Smooth muscle cell (in vitro differentiated cells): Measurements from ENCODE around the gene DLGAP1. TPM values are rescaled to one million over a fixed set of nuclear protein-coding genes. Genes with fewer than 3 reads are reported as not detected.

Experiments
- DNase-seq: peaks from one replicate; lab custom pipeline; 2025; ENCODE audit not compliant: unreplicated experiment; lab: John Stamatoyannopoulos, UW
- H2AFZ ChIP-seq: fragments of 200-600 bp; sonication (generic); 2 replicates; pipeline ENCODE4 v1.6.0; 2016; ENCODE audit warnings: antibody characterized with exemption, low read depth, mild to moderate bottlenecking
- H3F3A ChIP-seq: fragments of 200-600 bp; sonication (generic); 2 replicates; pipeline ENCODE4 v1.6.0; 2017; ENCODE audit warnings: antibody characterized with exemption, low read depth
- H3K27ac ChIP-seq: fragments of 200-600 bp; sonication (generic); 2 replicates; pipeline ENCODE4 v1.5.1; 2016; ENCODE audit warnings: low read depth, mild to moderate bottlenecking
- H3K27me3 ChIP-seq: fragments of 200-600 bp; sonication (generic); 2 replicates; pipeline ENCODE4 v1.6.1; 2016; ENCODE audit warnings: low read depth, mild to moderate bottlenecking
- H3K36me3 ChIP-seq: fragments of 200-600 bp; sonication (generic); 2 replicates; pipeline ENCODE4 v1.5.1; 2016; ENCODE audit warnings: low read depth
- H3K4me1 ChIP-seq: fragments of 200-600 bp; sonication (generic); 2 replicates; pipeline ENCODE4 v1.5.1; 2016; ENCODE audit warnings: low read depth
- H3K4me2 ChIP-seq: fragments of 200-600 bp; sonication (generic); 2 replicates; pipeline ENCODE4 v1.6.0; 2016; ENCODE audit warnings: mild to moderate bottlenecking
- H3K4me3 ChIP-seq: fragments of 200-600 bp; sonication (generic); 2 replicates; pipeline ENCODE4 v1.5.1; 2016; ENCODE audit warnings: mild to moderate bottlenecking
- H3K79me2 ChIP-seq: fragments of 200-600 bp; sonication (generic); 2 replicates; pipeline ENCODE4 v1.6.0; 2016; ENCODE audit warnings: low read depth, mild to moderate bottlenecking
- H3K9ac ChIP-seq: fragments of 200-600 bp; sonication (generic); 2 replicates; pipeline ENCODE4 v1.6.0; 2016; ENCODE audit warnings: low read depth
- H3K9me3 ChIP-seq: fragments of 200-600 bp; sonication (generic); replicated peaks from 2 replicates; pipeline ENCODE4 v1.5.1; 2016; ENCODE audit warnings: low read depth
- H4K20me1 ChIP-seq: fragments of 200-600 bp; sonication (generic); 2 replicates; pipeline ENCODE4 v1.6.0; 2016; ENCODE audit warnings: low read depth
- CTCF ChIP-seq: fragments of 200-600 bp; sonication (generic); IDR thresholded peaks from 2 replicates; pipeline ENCODE4 v1.5.1; 2017; ENCODE audit warnings: borderline replicate concordance, mild to moderate bottlenecking, antibody characterized with exemption; ENCODE audit not compliant: insufficient read depth, poor library complexity, severe bottlenecking
- WGBS: methylation state at CpG from one replicate; pipeline ENCODE4 v1.1.7; 2016; ENCODE audit warnings: low lambda C conversion rate; 5-methylcytosine and 5-hydroxymethylcytosine counted together
- polyA plus RNA-seq: library from polyadenylated mRNA; unstranded; fragments of >200 nt; fragmentation: Nextera tagmentation; extraction: Ambion mirVana; gene quantifications from 2 replicates; pipeline ENCODE4 v1.2.1, GENCODE V29; 2016
- total RNA-seq: library from RNA; depleted of rRNA; stranded (reverse); fragments of >200 nt; gene quantifications from 2 replicates; pipeline ENCODE4 v1.2.3, GENCODE V29; 2014

The DLGAP1 gene
- total and polyA plus RNA-seq, 2 experiments from 2014 or later, result 2.6 to 11.3 TPM

- no peaks in the 10 kb centered on the region for H3K9me3 ChIP-seq
- no peak overlapping the region for H2AFZ ChIP-seq
- no peak for TF ChIP-seq CTCF
- no peaks in the 10 kb centered on the region for H3K36me3 ChIP-seq
- no peaks in the 10 kb centered on the region for H4K20me1 ChIP-seq
- no peaks in the 10 kb centered on the region for H3F3A ChIP-seq
- 97% methylated on average over 3 of the region's 3 CpGs for WGBS
- DNase-seq, result no peak
- H3K4me1 ChIP-seq, result no peaks in the 10 kb centered on the region
- H3K79me2 ChIP-seq, result no peaks in the 10 kb centered on the region
- H3K9ac ChIP-seq, result no peak overlapping the region
- no peaks in the 10 kb centered on the region for H3K27me3 ChIP-seq
- H3K4me3 ChIP-seq, result no peak overlapping the region
- H3K4me2 ChIP-seq, result no peak overlapping the region
- no peak overlapping the region for H3K27ac ChIP-seq
Observed at GRCh38 chr18:3748086-3748485, 707.0 kb downstream of the DLGAP1 start.

- Histone ChIP-seq H3K27me3 (no peaks in the 10 kb centered on the region), H3K27ac (no peak overlapping the region), H3K4me2 (no peak overlapping the region), H3K4me3 (no peak overlapping the region), H3K4me1 (no peaks in the 10 kb centered on the region), H4K20me1 (no peaks in the 10 kb centered on the region), H3F3A (no peaks in the 10 kb centered on the region), H3K9ac (no peak overlapping the region), H3K79me2 (no peaks in the 10 kb centered on the region), H3K9me3 (no peaks in the 10 kb centered on the region), H2AFZ (no peak overlapping the region), H3K36me3 (no peaks in the 10 kb centered on the region)
- TF ChIP-seq CTCF, result no peak
- DNase-seq, result no peak
- 80% methylated on average over 14 of the region's 14 CpGs for WGBS
Observed at GRCh38 chr18:3747176-3747973, 707.7 kb downstream of the DLGAP1 start.

- no peak for DNase-seq
- 56% methylated on average over 1 of the region's 1 CpG for WGBS
- Histone ChIP-seq H3K9ac (no peak overlapping the region), H3K27ac (no peak overlapping the region), H3K79me2 (no peaks in the 10 kb centered on the region), H3K36me3 (no peaks in the 10 kb centered on the region), H4K20me1 (no peaks in the 10 kb centered on the region), H3K4me2 (no peak overlapping the region), H3K4me1 (no peaks in the 10 kb centered on the region), H3K4me3 (no peak overlapping the region), H3K27me3 (no peaks in the 10 kb centered on the region), H2AFZ (no peak overlapping the region), H3K9me3 (no peaks in the 10 kb centered on the region), H3F3A (no peaks in the 10 kb centered on the region)
- no peak for TF ChIP-seq CTCF
Observed at GRCh38 chr18:3742541-3742940, 712.6 kb downstream of the DLGAP1 start.

- Histone ChIP-seq H3K4me3 (no peak overlapping the region), H3K27me3 (no peaks in the 10 kb centered on the region), H3K36me3 (no peaks in the 10 kb centered on the region), H4K20me1 (no peaks in the 10 kb centered on the region), H3K27ac (no peak overlapping the region), H3K9me3 (no peaks in the 10 kb centered on the region), H3K9ac (no peak overlapping the region), H3K4me2 (no peak overlapping the region), H3K79me2 (no peaks in the 10 kb centered on the region), H3K4me1 (no peaks in the 10 kb centered on the region), H2AFZ (no peak overlapping the region), H3F3A (no peaks in the 10 kb centered on the region)
- 94% methylated on average over 1 of the region's 1 CpG for WGBS
- DNase-seq, result no peak
- TF ChIP-seq CTCF, result no peak
Observed at GRCh38 chr18:3741333-3741732, 713.8 kb downstream of the DLGAP1 start.
